ENCODE data around the gene NTHL1. TPM values are rescaled to one million over a fixed set of nuclear protein-coding genes. Genes with fewer than 3 reads are reported as not detected.

Gene NTHL1
- total and polyA plus RNA-seq, 2 of the 13 experiments (the other 11 are each of a cell fraction or from before 2014, with no cell fraction given), result 47.5 to 64.9 TPM

- no peak for TF ChIP-seq SNAPC4 (CRISPR knock-in tag; IDR thresholded peaks at IDR 0.05)
- no peak for TF ChIP-seq GABPA (IDR thresholded peaks at IDR 0.05; ENCODE audit: low read depth, low read length)
- TF ChIP-seq GABPA (CRISPR knock-in tag; IDR thresholded peaks at IDR 0.05; ENCODE audit: low read depth), result no peak
- no peak for TF ChIP-seq ETV5 (CRISPR knock-in tag; IDR thresholded peaks at IDR 0.05; ENCODE audit: borderline replicate concordance)
- no peak for TF ChIP-seq BRF2 (CRISPR knock-in tag; IDR thresholded peaks at IDR 0.05)
- TF ChIP-seq ZNF143 (CRISPR knock-in tag; IDR thresholded peaks at IDR 0.05), result no peak
- TF ChIP-seq, protein P1, sequence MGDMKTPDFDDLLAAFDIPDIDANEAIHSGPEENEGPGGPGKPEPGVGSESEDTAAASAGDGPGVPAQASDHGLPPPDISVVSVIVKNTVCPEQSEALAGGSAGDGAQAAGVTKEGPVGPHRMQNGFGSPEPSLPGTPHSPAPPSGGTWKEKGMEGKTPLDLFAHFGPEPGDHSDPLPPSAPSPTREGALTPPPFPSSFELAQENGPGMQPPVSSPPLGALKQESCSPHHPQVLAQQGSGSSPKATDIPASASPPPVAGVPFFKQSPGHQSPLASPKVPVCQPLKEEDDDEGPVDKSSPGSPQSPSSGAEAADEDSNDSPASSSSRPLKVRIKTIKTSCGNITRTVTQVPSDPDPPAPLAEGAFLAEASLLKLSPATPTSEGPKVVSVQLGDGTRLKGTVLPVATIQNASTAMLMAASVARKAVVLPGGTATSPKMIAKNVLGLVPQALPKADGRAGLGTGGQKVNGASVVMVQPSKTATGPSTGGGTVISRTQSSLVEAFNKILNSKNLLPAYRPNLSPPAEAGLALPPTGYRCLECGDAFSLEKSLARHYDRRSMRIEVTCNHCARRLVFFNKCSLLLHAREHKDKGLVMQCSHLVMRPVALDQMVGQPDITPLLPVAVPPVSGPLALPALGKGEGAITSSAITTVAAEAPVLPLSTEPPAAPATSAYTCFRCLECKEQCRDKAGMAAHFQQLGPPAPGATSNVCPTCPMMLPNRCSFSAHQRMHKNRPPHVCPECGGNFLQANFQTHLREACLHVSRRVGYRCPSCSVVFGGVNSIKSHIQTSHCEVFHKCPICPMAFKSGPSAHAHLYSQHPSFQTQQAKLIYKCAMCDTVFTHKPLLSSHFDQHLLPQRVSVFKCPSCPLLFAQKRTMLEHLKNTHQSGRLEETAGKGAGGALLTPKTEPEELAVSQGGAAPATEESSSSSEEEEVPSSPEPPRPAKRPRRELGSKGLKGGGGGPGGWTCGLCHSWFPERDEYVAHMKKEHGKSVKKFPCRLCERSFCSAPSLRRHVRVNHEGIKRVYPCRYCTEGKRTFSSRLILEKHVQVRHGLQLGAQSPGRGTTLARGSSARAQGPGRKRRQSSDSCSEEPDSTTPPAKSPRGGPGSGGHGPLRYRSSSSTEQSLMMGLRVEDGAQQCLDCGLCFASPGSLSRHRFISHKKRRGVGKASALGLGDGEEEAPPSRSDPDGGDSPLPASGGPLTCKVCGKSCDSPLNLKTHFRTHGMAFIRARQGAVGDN (CRISPR knock-in tag; IDR thresholded peaks at IDR 0.05), result no peak
- TF ChIP-seq ZNF850 (CRISPR knock-in tag; conservative IDR thresholded peaks at IDR 0.05), result no peak
- no peak for TF ChIP-seq ZNF567 (CRISPR knock-in tag; IDR thresholded peaks at IDR 0.05; ENCODE audit: borderline replicate concordance)
- TF ChIP-seq ZNF354B (CRISPR knock-in tag; IDR thresholded peaks at IDR 0.05), result no peak
- TF ChIP-seq, protein P2, sequence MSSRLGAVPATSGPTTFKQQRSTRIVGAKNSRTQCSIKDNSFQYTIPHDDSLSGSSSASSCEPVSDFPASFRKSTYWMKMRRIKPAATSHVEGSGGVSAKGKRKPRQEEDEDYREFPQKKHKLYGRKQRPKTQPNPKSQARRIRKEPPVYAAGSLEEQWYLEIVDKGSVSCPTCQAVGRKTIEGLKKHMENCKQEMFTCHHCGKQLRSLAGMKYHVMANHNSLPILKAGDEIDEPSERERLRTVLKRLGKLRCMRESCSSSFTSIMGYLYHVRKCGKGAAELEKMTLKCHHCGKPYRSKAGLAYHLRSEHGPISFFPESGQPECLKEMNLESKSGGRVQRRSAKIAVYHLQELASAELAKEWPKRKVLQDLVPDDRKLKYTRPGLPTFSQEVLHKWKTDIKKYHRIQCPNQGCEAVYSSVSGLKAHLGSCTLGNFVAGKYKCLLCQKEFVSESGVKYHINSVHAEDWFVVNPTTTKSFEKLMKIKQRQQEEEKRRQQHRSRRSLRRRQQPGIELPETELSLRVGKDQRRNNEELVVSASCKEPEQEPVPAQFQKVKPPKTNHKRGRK (CRISPR knock-in tag; IDR thresholded peaks at IDR 0.05), result no peak
- no peak for TF ChIP-seq ATF1 (CRISPR knock-in tag; IDR thresholded peaks at IDR 0.05)
These were observed 18.5 kb upstream of the NTHL1 start (continued) for GRCh38 chr16:2066139-2066538.
